Fibroblast of the conjunctiva (primary cell): ENCODE measurements around the gene ADAMTS8.

Experiments used
- DNase-seq: peaks from one replicate; pipeline ENCODE4 v3.0.0-alpha.2; 2010; ENCODE audit warnings: low read depth

Gene ADAMTS8

DNA sequence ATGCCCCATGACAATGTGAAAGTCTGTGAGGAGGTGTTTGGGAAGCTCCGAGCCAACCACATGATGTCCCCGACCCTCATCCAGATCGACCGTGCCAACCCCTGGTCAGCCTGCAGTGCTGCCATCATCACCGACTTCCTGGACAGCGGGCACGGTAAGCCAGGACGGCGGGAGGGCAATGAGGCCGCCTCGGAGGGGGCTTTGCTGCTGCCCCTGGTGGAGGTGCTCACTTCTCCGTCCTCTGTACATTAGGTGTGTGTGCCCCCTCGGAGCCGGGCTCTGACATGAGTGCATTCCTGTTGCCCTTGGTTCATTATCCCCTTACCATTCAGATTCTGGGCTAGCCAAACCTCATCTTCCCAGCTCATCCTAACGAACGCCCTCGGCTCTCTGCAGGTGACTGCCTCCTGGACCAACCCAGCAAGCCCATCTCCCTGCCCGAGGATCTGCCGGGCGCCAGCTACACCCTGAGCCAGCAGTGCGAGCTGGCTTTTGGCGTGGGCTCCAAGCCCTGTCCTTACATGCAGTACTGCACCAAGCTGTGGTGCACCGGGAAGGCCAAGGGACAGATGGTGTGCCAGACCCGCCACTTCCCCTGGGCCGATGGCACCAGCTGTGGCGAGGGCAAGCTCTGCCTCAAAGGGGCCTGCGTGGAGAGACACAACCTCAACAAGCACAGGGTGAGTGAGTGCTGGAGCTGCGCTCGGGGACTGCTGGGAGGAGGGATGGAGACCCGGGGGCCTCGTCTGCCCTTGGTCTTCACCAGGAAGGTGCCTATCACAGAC is 33.9 kb upstream of the ADAMTS8 start:
- no peak for DNase-seq

DNA sequence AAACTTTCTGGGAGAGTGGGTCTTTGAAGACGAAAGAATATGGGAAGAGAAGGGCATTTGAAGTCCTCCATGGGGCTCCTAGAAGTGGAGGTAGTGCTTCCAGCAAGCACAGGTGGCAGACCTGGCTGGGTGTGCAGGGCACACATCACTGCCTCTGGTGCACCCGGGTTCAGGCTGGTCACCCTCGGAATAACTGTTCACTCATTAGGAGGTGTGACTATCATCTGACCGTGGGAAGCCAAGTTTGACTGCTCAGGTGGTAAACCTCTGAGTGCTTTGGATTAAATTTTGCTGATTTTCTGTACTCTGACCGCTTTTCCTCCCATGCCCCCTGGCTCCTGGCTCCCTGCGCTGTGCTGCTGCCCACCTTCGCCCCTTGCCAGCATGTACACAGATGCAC is 31.1 kb upstream of the ADAMTS8 start:
- DNase-seq = no peak

DNA sequence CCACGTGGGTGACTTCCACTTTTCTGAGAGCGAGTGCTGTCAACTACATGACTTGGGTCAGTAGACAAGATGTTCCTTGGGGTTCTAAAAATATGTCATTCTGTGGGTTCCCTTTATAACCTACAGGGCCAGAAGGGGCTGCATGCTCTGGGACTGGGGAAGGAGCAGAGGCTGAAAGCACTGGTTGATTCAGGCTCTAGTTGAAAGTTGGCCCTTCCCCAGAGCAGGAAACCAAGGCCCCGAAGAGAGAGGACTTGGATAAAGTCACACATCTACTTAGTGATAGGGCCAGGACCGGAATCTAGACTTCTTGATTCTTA is 30.0 kb upstream of the ADAMTS8 start:
- no peak for DNase-seq

DNA sequence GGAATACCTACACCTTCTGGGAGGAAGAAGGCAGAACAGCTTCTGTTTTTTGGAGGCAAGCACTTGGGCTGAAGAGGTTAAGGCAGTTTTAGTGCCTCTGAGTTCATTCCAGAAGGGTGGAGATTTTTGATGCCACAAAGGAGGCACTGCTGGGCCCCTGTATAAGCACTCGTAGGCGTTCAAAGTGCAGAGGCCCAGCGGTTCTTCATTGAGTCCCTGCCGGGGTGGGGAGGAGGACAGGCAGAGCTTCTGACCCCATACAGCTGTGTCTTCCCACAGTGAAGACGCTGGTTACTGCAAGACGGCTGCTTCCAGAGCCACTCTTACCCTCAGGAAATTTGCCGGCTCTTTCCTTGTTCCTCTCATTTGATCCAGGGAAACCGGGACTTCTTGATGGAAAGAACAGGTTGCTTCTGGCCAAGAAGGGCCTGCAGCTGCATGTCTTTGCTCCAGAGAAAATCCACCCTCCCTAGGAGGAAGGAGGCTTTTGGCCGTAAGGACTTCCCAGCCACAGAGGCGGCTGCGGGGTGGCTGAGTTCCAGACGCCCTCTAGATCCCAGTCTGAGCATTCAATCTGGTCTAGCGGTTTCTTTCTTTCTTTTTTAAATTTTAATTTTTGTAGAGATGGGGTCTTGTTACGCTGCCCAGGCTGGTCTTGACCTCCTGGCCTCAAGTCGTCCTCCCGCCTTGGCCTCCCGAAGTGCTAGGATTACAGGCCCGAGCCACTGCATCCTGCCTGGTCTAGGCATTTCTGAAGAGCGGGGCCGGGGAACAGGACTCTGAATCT is 29.4 kb upstream of the ADAMTS8 start:
- no peak for DNase-seq

DNA sequence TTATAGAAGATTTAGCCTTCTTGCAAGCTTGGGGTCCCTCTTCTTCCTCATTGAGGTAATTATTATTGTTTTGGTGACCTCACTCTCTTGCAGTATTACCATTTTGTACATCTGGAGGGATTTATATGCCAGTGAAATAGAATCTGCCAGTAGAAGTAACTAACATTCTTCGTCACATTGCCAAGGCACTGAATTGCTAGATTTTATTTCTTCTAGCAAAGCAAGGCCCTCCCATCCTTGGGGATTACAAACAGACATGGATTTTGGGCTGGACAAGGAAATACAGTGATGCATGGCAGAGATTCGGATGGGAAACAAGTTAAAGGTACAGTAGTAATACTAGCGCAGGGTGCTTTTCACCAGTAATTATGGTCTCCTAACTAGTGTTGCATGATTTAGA is 27.9 kb upstream of the ADAMTS8 start:
- DNase-seq = no peak

DNA sequence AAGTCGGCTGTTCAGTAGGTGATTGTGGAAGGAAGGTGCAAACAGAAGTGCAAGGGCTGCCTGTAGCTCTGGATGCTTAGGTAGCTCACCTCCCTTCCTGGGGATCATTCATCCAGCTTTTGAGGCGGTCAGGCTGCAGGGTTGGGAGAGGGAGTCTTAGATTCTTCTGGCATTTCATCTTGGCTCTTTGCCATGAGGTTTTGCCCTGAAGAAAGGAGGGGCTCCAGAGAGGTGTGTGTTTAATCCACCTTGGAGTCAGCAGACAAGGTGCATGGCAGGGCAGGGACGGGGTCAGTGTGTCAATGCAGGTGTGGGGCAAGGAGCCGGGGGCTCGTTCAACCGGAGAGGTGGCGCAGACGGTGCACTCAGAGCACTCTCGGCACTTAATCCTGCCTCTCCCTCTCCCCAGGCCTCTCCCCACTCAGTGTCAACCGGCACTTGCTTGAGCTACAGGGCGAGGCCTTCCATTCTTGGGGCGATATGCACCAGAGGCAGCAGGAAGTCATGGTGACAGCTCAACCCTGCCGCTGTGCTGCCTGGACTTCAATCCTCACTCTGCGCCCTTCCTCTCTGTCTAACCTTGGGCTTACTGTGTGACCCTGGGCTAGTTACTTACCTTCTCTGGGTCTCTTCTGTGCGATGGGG is 27.2 kb upstream of the ADAMTS8 start:
- no peak for DNase-seq

DNA sequence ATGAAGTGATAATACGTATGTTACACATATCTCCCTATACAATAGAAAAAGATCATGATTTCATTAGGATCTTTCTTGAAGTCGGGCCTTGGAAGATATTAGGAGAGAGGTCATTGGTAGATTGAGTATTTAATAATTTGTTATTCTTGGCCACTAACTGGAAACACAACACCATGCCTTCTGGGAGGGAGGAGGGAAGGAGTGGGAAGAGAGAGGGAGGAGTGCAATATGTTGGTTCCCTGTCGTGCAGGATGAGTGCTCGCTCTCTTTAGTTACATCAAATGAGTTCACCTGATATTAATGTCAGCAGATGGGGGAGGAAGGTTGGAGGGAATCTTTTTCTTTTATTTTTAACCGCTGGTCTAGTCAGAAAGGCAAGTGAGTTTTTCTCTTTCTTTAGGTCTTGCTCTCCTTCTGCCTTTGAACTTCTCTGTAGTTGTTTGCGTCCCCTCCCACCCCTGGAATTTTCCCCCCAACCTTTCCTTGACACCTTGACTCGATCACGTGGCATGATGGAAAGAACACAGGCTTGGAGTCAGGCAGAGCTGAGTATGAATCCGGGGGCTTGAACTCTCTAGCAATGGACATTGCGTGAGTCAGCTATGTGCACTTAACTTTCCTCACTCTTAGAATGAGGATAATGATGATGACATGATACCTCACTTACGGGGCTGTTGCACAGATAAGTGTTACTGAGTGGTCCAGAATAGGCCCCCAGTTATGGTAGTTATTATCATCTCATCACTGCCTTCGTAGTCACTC is 26.3 kb upstream of the ADAMTS8 start:
- no peak for DNase-seq

DNA sequence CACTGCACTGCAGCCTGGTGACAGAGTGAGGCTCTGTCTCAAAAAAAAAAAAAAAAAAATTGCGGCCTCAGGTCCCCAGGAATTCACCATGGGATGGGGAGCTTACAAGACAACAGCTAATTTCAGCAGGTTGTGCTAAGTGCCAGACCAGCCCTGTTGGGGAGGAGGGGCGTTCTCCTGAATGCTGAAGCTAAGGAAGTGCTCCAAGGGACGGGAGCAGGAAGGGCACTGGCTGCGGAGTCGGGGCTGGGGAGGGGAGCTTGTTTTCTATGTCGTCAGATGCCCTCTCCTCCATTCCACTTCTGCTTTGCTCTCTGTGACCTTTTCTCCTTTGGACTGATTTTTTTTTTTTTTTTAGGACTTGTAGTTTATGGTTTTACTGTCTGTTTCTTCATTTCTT is 24.5 kb upstream of the ADAMTS8 start:
- DNase-seq = no peak

DNA sequence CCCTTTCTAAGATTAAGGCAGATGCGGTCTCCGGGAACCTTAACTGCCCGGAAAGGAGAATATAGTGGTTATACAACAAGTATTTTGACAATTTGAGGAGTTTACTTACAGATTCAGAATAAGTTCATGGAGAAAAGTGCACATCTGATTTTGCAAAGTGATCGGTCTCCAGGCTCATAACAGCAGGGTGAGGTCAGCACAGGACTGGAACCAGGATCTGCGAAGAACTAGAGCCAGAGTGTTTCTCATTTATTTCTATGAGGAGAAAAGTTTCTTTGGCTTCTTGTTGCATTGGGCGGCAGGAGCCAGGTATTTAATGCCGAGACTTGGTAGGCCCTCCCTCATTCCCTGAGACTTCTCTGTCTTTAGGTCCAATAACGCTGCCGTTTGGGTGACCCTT is 23.8 kb upstream of the ADAMTS8 start:
- DNase-seq = no peak

DNA sequence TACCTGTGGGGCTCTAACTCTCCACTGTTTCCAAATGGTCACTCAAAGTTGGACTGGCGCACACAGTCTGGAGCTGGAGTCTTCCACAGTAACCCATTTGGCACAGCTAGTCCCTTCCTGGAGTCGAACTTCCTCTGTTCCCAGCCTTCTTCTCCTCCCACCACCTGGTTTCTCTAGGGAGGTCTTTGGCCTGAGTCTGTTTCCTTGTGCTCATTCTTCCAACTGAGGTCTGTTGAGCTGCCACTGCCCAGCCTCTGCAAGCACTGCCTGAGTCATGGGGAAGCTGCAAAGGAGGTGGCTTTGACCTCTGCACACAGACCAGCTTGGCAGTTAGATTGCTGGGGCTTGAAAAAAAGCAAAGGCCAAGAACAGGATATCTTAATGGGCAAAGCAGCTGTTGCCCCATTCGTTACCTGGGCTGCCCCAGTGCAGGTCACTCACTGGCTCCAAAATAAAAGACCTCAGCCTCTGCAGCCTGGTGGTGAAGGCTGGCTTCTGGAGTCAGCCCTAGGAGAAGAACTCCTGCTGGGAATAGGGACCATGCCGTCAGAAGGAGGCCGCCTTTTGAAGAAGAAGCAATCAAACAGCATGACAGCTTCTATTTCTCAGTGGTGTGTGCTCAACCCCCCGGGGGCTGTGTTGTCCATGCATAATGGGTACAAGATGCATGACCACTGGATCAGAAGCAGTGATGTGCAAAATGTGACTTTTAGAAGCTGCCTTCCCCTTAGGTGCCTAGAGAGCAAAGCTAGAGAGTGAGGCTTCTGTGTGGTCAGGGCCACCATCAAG is 23.0 kb upstream of the ADAMTS8 start:
- DNase-seq = peak; percentile 68

DNA sequence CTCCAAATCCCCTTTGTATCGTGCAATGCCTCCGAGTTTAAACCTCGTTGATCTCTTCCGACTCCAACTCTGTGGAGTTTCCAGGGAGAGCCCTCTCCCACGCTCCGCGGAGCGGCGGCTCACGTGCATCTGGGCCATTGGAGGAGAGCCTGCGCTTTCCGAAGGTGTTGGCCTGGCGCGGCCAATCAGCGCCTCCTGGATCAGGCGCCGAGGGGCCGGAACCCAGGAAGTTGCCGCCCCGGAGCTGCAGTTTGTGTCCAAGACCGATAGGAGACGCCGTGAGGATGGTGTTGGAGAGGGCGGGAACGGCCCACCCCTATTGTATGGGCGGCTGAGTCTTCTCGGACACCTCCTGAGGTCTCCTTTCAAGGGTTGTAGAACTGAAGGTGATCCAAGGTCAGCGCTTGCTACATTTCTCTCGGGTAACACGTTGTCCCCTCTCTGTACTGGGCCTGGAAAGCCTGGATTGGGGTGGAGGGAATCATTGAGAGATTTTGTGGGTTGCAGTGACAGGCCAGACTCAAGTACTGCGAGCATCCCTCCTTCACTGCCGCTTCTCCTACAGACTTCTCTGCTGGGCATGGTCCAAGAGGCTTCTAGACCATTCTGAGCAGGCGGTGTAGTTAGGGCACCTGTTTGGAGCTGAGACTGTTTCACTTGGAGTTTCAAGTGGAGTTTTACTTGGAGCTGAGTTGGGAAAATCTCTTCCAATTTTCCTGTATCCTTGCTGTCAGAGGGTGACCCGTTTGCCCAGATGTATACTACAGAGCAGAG is 21.8 kb upstream of the ADAMTS8 start:
- peak; percentile 90 for DNase-seq

DNA sequence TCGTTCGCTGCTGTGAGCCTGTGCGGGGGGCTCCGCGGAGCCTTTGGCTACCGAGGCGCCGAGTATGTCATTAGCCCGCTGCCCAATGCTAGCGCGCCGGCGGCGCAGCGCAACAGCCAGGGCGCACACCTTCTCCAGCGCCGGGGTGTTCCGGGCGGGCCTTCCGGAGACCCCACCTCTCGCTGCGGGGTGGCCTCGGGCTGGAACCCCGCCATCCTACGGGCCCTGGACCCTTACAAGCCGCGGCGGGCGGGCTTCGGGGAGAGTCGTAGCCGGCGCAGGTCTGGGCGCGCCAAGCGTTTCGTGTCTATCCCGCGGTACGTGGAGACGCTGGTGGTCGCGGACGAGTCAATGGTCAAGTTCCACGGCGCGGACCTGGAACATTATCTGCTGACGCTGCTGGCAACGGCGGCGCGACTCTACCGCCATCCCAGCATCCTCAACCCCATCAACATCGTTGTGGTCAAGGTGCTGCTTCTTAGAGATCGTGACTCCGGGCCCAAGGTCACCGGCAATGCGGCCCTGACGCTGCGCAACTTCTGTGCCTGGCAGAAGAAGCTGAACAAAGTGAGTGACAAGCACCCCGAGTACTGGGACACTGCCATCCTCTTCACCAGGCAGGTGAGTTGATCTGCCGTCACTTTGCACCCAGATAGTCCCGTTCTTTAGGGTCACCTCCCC is 21.0 kb upstream of the ADAMTS8 start:
- no peak for DNase-seq

DNA sequence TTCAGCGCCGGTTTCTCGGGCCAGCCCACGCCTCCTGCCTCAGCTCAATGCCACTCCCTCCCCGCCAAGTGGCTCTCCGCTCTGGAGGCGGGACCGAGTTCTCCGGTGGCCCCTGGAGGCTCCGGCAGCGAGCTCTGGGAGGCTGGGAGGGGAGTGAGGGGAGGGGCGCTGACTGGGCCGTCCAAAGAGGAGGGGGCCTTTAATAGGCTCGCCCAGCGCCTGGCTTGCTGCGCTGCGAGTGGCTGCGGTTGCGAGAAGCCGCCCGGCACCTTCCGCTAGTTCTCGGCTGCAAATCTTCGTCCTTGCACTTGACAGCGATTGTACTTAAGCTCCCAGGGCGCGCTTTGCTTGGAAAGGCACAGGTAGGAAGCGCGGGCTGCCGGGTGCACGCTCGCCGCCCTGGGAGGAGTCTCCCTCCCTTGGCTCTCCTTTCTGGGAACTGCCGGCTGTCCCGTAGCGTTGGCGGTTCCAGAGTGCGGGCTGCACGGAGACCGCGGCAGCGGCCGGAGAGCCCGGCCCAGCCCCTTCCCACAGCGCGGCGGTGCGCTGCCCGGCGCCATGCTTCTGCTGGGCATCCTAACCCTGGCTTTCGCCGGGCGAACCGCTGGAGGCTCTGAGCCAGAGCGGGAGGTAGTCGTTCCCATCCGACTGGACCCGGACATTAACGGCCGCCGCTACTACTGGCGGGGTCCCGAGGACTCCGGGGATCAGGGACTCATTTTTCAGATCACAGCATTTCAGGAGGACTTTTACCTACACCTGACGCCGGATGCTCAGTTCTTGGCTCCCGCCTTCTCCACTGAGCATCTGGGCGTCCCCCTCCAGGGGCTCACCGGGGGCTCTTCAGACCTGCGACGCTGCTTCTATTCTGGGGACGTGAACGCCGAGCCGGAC is 20.3 kb upstream of the ADAMTS8 start, which contains the start of gene ADAMTS15:
Gene ADAMTS15 (plus strand): TSS at position 230 of the 894 bp plus-strand sequence. CDS start 329 bp downstream, at position 559.
- DNase-seq = peak; percentile 88

DNA sequence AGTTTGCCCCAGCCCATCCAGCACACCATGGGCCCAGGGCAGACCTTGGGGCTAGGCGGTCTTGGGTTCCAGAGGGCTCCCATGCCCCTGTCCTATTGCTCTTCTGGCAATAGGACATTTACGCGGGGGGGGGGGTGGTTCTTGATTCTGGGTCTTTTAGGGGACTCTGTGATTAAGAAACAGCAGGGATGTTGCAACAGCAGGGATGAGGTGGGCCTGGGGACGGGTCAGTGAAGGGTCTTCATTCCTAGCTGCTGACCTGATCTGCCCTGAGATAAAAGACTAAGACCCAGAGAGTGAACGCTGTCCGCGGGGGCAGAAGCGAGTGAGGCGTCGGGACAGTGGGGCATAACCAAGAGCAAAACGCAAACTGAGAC is 19.6 kb upstream of the ADAMTS8 start:
- DNase-seq = no peak

DNA sequence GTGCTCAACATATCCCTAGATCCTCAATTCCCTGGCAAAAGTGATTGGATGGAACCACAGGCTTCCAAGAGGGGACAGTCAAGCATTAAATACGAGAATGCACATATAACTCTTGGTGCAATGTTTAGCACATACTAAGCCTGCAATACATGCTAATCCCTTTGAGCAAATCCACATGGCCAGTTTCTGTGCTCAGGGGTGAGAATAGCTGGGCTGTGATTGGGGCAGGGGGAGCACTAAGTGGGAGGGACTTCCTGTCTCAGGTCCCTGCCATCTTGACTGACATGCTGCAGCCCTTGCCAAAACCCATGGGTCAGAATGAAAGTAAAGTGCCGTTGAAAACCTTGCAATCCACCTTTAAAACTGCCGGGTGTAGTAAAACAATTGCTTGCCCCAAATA is 17.4 kb upstream of the ADAMTS8 start:
- no peak for DNase-seq

DNA sequence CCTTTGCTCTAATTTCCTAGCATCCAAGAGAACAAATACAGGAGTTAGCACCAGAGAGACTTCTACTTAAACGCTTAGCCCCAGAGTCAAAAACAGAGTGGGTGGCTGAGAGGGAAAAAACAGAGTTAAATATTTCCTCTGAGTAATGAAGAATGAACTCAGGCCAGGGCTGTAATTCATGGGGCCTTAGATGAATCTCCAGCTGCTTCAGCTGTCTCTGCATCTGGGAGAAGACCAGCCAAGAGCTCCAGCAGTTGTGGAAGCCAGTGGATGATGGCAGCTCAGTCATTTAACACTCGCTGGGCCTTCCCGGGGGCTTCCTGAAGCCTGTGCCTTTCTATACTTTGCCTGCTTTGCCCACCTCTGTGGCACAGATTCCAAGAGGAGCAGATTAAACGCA is 14.3 kb upstream of the ADAMTS8 start:
- DNase-seq = no peak

DNA sequence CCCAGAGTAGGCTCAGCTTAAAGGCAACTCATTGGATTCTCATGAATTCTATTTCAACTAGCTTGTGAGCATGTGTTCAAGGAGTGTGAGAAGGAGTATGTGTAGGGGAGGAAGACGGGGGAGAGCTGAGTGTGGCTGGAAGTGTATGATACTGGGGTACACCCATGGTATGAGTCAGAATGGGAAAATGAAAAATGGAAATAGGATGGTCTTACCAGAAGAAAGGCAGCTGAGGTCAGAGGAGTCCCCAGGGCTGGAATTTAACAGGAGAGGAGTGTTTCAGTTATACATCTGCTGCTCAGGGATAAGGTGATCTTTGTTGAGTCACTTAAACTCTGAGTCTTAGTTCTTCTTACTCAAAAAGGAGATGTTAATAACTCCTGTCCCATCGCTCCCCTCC is 13.3 kb upstream of the ADAMTS8 start:
- no peak for DNase-seq

DNA sequence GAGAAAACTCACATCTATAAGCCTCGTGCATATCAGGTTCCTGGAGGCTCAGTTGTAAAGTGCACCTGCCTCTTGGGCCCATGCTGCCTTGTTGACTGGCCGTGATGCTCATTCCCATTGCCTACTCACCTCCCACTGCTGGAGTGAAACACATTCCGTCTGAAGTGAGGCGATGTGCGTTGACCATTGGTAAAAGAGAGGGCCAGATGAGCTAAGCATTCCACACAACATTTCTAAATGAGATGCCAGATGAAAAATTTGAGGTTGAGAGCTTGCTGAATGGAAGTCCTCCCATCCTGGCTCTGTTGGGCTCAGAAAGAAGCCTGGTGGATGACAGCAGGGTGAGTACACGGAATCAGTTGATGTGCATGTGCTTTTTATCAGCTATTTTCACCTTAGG is 11.5 kb upstream of the ADAMTS8 start:
- DNase-seq = no peak

DNA sequence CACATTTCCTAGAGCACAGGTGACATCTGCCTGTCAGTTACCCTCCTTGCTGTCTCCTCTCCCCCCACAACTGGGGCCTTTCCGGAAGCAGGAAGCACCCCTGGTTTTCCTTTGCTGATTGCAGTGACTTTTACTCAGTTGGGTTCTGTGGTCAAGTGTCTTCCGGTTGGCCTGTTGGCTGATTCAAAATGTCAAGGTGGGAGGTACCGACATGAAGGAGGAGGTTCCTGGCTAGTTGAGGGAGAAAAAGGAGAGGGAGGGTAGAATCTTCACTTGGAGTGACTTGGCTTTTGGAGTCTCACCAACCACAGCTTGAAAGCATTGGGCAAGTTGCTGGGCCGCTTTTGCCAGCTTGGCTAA is 10.7 kb upstream of the ADAMTS8 start:
- DNase-seq = no peak
